B cell (primary cell): ENCODE results near the gene CYP27B1. TPM values are rescaled to one million over a fixed set of nuclear protein-coding genes. Genes with fewer than 3 reads are reported as not detected.

ENCODE experiments used
- ATAC-seq: fragments of 200-7000 bp; cut with Tn5 transposase; one replicate; pipeline ENCODE4 v1.10.0; 2021; ENCODE audit warnings: low read depth, mild to moderate bottlenecking, moderate number of reproducible peaks, moderate library complexity
- CTCF ChIA-PET: fragments of 350-600 bp; sonication (Branson Sonifier 250); formaldehyde crosslinking; loops from one replicate; lab custom pipeline; 2021; ENCODE audit warnings: antibody characterized with exemption, inconsistent platforms; lab: Charles Lee
- POLR2A ChIA-PET: fragments of 350-600 bp; sonication (Branson Sonifier 250); formaldehyde crosslinking; loops from one replicate; lab custom pipeline; 2021; ENCODE audit warnings: antibody characterized with exemption; lab: Charles Lee
- DNase-seq: peaks from one replicate; pipeline ENCODE4 v3.0.0; 2013
- H2AFZ ChIP-seq: 2 replicates; pipeline ENCODE4 v1.6.1; 2012; ENCODE audit warnings: mild to moderate bottlenecking, low read depth, low read length; ENCODE audit not compliant: insufficient read depth, poor library complexity, severe bottlenecking
- H3K27ac ChIP-seq, 2 donors: 1 replicate in 1 of 2; 2 replicates in 1 of 2; pipeline ENCODE4 v1.5.1; 2012 to 2013; ENCODE audit warnings: low read length in 2 of 2, mild to moderate bottlenecking in 2 of 2, moderate library complexity in 1 of 2
- H3K27me3 ChIP-seq, 4 experiments: fragments of 200-600 bp in 1 of 4; sonication (generic) in 1 of 4; replicated peaks in 1 of 4; 1 replicate in 2 of 4; 2 replicates in 2 of 4; pipeline versions ENCODE4 v1.6.1 to v1.7.0; 2013 to 2016; ENCODE audit warnings: low read length in 3 of 4, mild to moderate bottlenecking in 2 of 4, mixed read lengths in 1 of 4, moderate library complexity in 1 of 4; ENCODE audit not compliant: insufficient read depth in 4 of 4, control insufficient read depth in 3 of 4; ENCODE audit errors: control extremely low read depth in 1 of 4
- H3K36me3 ChIP-seq, 2 experiments: replicated peaks in 1 of 2; 1 replicate in 1 of 2; 2 replicates in 1 of 2; pipeline versions ENCODE4 v1.6.1 to v1.7.1; 2013; ENCODE audit warnings: low read length in 1 of 2; ENCODE audit not compliant: insufficient read depth in 2 of 2, control insufficient read depth in 1 of 2; ENCODE audit errors: control extremely low read depth in 1 of 2, extremely low read depth in 1 of 2
- H3K4me1 ChIP-seq, 2 donors: fragments of 200-600 bp in 1 of 2; sonication (generic) in 1 of 2; 1 replicate in 1 of 2; 2 replicates in 1 of 2; pipeline versions ENCODE4 v1.5.1 to v1.6.1; 2013 to 2017; ENCODE audit warnings: low read length in 2 of 2; ENCODE audit not compliant: control insufficient read depth in 2 of 2, insufficient read depth in 2 of 2
- H3K4me2 ChIP-seq: replicated peaks from 2 replicates; pipeline ENCODE3; 2012; ENCODE audit warnings: mild to moderate bottlenecking, low read depth, low read length; ENCODE audit not compliant: poor library complexity, severe bottlenecking
- H3K4me3 ChIP-seq, 5 experiments: fragments of 200-600 bp in 1 of 5; sonication (generic) in 1 of 5; 1 replicate in 3 of 5; 2 replicates in 2 of 5; pipeline versions ENCODE4 v1.5.1 to v1.7.0; 2011 to 2016; ENCODE audit warnings: low read length in 4 of 5, mild to moderate bottlenecking in 4 of 5, low read depth in 2 of 5, control low read depth in 1 of 5, moderate library complexity in 1 of 5; ENCODE audit not compliant: insufficient read depth in 1 of 5; ENCODE audit errors: control extremely low read depth in 1 of 5, extremely low read depth in 1 of 5
- H3K79me2 ChIP-seq: fragments of 200-600 bp; sonication (generic); one replicate; pipeline ENCODE4 v1.6.0; 2016; ENCODE audit warnings: low read length; ENCODE audit not compliant: control insufficient read depth, insufficient read depth
- H3K9ac ChIP-seq: fragments of 200-600 bp; sonication (generic); 2 replicates; pipeline ENCODE4 v1.6.1; 2017; ENCODE audit warnings: mild to moderate bottlenecking, low read length, moderate library complexity
- H3K9me3 ChIP-seq, 3 donors: one replicate each; pipeline versions ENCODE4 v1.6.1 to v1.7.1; 2013; ENCODE audit warnings: low read length in 2 of 3; ENCODE audit not compliant: control insufficient read depth in 2 of 3, insufficient read depth in 1 of 3; ENCODE audit errors: control extremely low read depth in 1 of 3
- H4K20me1 ChIP-seq: 2 replicates; pipeline ENCODE4 v1.6.0; 2012; ENCODE audit warnings: mild to moderate bottlenecking, low read length; ENCODE audit not compliant: insufficient read depth, control insufficient read depth, poor library complexity, severe bottlenecking
- H3K27ac Mint-ChIP-seq: one replicate; pipeline ENCODE4 v1.8.0; 2021; ENCODE audit warnings: mixed read lengths
- H3K27me3 Mint-ChIP-seq: one replicate; pipeline ENCODE4 v1.8.0; 2021; ENCODE audit warnings: mixed read lengths
- H3K4me1 Mint-ChIP-seq: one replicate; pipeline ENCODE4 v1.8.0; 2021; ENCODE audit warnings: mixed read lengths
- H3K4me3 Mint-ChIP-seq: one replicate; pipeline ENCODE4 v1.8.0; 2021; ENCODE audit warnings: mixed read lengths
- H3K9me3 Mint-ChIP-seq: one replicate; pipeline ENCODE4 v1.8.0; 2022; ENCODE audit warnings: mixed read lengths; ENCODE audit not compliant: insufficient read depth
- EZH2 ChIP-seq: IDR thresholded peaks from 2 replicates; pipeline ENCODE4 v1.6.1; 2012; ENCODE audit warnings: borderline replicate concordance, low read depth, mild to moderate bottlenecking, moderate library complexity, low read length; ENCODE audit not compliant: insufficient read depth, poor library complexity, severe bottlenecking
- WGBS: methylation state at CpG from one replicate; pipeline ENCODE4 v1.1.5; 2013; ENCODE audit warnings: missing lambda C conversion rate; ENCODE audit not compliant: insufficient coverage; 5-methylcytosine and 5-hydroxymethylcytosine counted together
- intact Hi-C: fragments of 100-400 bp; cut with micrococcal nuclease; formaldehyde crosslinking; loops from one replicate; pipeline ENCODE4 v1.10.0; 2022
- polyA plus RNA-seq: library from polyadenylated mRNA; depleted of rRNA; stranded (reverse); fragments of >200 nt; gene quantifications from 2 replicates; pipeline ENCODE4 v1.2.3, GENCODE V29; 2012
- total RNA-seq, 2 donors: library from RNA; stranded (reverse); fragments of 120-200 nt in 1 of 2; gene quantifications; 1 replicate in 1 of 2; 2 replicates in 1 of 2; pipeline versions ENCODE4 v1.2.3 to v1.2.4, GENCODE V29; 2013 to 2022
- TF ChIP-seq, protein P1 (sequence below): fragments of 200-600 bp; IDR thresholded peaks from one replicate; pipeline ENCODE4 v1.8.0; 2022; ENCODE audit warnings: antibody characterized with exemption, mild to moderate bottlenecking

The CYP27B1 gene
- total and polyA plus RNA-seq, 2 donors (not counting 1 experiment from before 2014, with no cell fraction given): 0.66 to 0.79 TPM

DNA sequence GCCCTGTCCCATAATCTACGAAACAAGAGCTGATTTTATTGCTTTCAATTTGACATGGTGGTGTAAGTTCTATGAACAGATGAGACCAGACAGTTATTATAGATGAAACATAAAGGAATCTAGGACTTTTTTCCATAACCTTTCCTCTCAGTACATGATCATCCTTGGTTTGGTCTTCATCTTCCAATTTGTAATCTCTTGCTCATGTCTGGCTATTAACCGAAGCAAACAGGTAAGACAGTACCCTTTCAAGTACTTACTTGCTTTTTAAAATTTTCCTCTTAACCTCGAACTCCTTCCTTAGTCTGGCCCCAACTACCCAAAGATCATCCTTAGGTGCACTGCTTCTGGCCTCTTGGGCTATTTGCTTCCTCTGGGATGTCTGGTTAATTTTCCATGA, 20.9 kb downstream of the CYP27B1 start:
- Histone ChIP-seq H4K20me1 (no peaks in the 10 kb centered on the region), H3K27ac (peak overlapping the region in 1 of 2 donors; percentile 94), H3K9me3 (no peaks in the 10 kb centered on the region), H3K36me3 (peaks cover 2 to 41% of the 10 kb centered on the region in 2 experiments), H3K4me1 (peaks cover 25 to 47% of the 10 kb centered on the region in 2 donors), H3K79me2 (peaks cover 50% of the 10 kb centered on the region), H3K4me3 (no peak overlapping the region), H3K4me2 (peak overlapping the region; percentile 91), H2AFZ (no peak overlapping the region), H3K27me3 (no peaks in the 10 kb centered on the region), H3K9ac (no peak overlapping the region)
- Mint-ChIP-seq H3K4me1 (peaks cover 47% of the 10 kb centered on the region), H3K4me3 (peak overlapping the region; percentile 92), H3K27me3 (no peaks in the 10 kb centered on the region), H3K27ac (peak overlapping the region; percentile 91), H3K9me3 (no peaks in the 10 kb centered on the region)
- TF ChIP-seq, protein P1, sequence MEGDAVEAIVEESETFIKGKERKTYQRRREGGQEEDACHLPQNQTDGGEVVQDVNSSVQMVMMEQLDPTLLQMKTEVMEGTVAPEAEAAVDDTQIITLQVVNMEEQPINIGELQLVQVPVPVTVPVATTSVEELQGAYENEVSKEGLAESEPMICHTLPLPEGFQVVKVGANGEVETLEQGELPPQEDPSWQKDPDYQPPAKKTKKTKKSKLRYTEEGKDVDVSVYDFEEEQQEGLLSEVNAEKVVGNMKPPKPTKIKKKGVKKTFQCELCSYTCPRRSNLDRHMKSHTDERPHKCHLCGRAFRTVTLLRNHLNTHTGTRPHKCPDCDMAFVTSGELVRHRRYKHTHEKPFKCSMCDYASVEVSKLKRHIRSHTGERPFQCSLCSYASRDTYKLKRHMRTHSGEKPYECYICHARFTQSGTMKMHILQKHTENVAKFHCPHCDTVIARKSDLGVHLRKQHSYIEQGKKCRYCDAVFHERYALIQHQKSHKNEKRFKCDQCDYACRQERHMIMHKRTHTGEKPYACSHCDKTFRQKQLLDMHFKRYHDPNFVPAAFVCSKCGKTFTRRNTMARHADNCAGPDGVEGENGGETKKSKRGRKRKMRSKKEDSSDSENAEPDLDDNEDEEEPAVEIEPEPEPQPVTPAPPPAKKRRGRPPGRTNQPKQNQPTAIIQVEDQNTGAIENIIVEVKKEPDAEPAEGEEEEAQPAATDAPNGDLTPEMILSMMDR: no peak
- no peak for TF ChIP-seq EZH2
- ChIA-PET CTCF (interaction anchor here (0.8 kb wide), 1 partner anchor 52 kb away, joined by 3 read pairs; the partner anchor contains the start of gene OS9), POLR2A (no interaction called here)
- ATAC-seq (no peak), DNase-seq (no peak)
- intact Hi-C loops: no loop called here
- WGBS: 83% methylated on average over 1 of the region's 3 CpGs

DNA sequence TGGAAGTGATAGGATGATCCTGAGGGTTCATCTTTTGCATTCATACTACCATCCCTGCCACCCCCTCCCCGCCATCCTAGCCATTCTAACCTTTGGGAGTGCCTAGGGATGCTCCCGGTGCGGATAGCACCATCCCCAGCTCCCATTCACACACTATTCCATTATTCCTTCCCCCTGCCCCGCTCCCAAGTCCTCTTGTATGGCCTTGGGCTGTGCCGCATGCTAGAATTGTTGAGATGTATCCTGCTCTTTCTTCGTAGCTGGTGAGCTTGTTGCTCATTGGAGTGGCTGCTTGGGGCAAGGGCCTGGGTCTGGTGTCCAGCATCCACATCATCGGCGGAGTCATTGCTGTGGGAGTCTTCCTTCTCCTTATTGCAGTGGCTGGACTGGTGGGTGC, 21.4 kb downstream of the CYP27B1 start:
- Histone ChIP-seq H3K4me3 (peak overlapping the region; percentile 68 to 90 (median 86)), H3K36me3 (peaks cover 2 to 36% of the 10 kb centered on the region in 2 experiments), H4K20me1 (peaks cover 5% of the 10 kb centered on the region), H3K4me1 (peaks cover 29 to 47% of the 10 kb centered on the region in 2 donors), H3K9ac (peak overlapping the region; percentile 94), H3K27me3 (no peaks in the 10 kb centered on the region), H2AFZ (peak overlapping the region; percentile 74), H3K9me3 (no peaks in the 10 kb centered on the region), H3K27ac (peak overlapping the region; percentile 80 to 94), H3K4me2 (peak overlapping the region; percentile 91), H3K79me2 (peaks cover 50% of the 10 kb centered on the region)
- Mint-ChIP-seq H3K27me3 (no peaks in the 10 kb centered on the region), H3K4me1 (peaks cover 47% of the 10 kb centered on the region), H3K9me3 (no peaks in the 10 kb centered on the region), H3K27ac (peak overlapping the region; percentile 91), H3K4me3 (peak overlapping the region; percentile 92)
- ChIA-PET POLR2A (interaction anchor here (0.6 to 1.3 kb wide), 2 partner anchors 11 to 1109 kb away, joined by 4 to 7 read pairs; no protein-coding TSS in a partner anchor), CTCF (interaction anchor here (0.8 to 1.5 kb wide), 4 partner anchors 11 to 162 kb away, joined by 3 to 10 read pairs (median 6); partner anchors contain the start of gene OS9)
- no peak for TF ChIP-seq EZH2
- TF ChIP-seq, protein P1: no peak
- intact Hi-C loops: no loop called here
- no peak for ATAC-seq
- WGBS: 84% methylated on average over 3 of the region's 8 CpGs
- DNase-seq: no peak
